ENCODE measurements around the gene PTPN2.

DNA sequence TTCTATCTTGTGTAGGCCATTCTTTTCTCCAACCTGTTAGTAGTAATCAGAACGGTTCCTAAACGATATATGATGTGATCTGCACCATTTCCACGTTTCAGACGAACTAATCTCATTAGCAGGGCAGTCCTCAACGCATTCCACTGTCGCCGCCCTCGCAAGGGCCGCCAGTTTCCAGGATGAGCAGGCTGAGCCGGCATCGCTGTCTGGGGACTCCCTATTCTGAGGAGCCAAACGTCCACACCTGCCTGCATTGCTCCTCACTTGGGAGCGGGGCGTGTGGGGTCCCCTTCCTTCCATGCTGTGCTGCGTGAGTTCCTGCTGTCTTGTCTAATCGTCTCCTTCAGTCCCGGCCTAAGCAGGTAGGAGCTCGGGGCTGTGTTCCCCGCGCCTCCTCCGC is 104.6 kb downstream of the PTPN2 start:
- TF ChIP-seq CTCF (IDR thresholded peaks at IDR 0.05; ENCODE audit: borderline replicate concordance, extremely low read depth, low read length, poor library complexity, severe bottlenecking) (no peak), EZH2 (IDR thresholded peaks at IDR 0.05; ENCODE audit: borderline replicate concordance, low read depth, low read length, severe bottlenecking) (no peak)
